Loucy (cell line): ENCODE results near the gene CNTNAP2.

Source experiments
- H2AFZ ChIP-seq: fragments of 200-600 bp; sonication (generic); 2 replicates; pipeline ENCODE4 v1.6.0; 2016; ENCODE audit warnings: antibody characterized with exemption, mild to moderate bottlenecking, low read length, moderate library complexity
- H3F3A ChIP-seq: fragments of 200-600 bp; 2 replicates; pipeline ENCODE4 v1.6.0; 2016; ENCODE audit warnings: antibody characterized with exemption, low read depth, mild to moderate bottlenecking
- H3K27me3 ChIP-seq: fragments of 200-600 bp; sonication (generic); 2 replicates; pipeline ENCODE4 v1.6.1; 2014; ENCODE audit warnings: low read length, mild to moderate bottlenecking; ENCODE audit not compliant: insufficient read depth, poor library complexity, severe bottlenecking
- H3K36me3 ChIP-seq: fragments of 200-600 bp; sonication (generic); 2 replicates; pipeline ENCODE4 v1.6.1; 2016; ENCODE audit warnings: low read length; ENCODE audit not compliant: insufficient read depth
- H3K4me1 ChIP-seq: fragments of 200-600 bp; sonication (generic); 2 replicates; pipeline ENCODE4 v1.5.1; 2014; ENCODE audit warnings: low read length, mild to moderate bottlenecking; ENCODE audit not compliant: insufficient read depth, poor library complexity, severe bottlenecking
- H3K4me2 ChIP-seq: fragments of 200-600 bp; sonication (generic); 2 replicates; pipeline ENCODE4 v1.6.0; 2014; ENCODE audit warnings: antibody characterized with exemption, low read length, low read depth, mild to moderate bottlenecking; ENCODE audit not compliant: poor library complexity, severe bottlenecking
- H3K4me3 ChIP-seq: fragments of 200-600 bp; sonication (generic); 2 replicates; pipeline ENCODE4 v1.5.1; 2014; ENCODE audit warnings: low read length, mild to moderate bottlenecking, mixed read lengths; ENCODE audit not compliant: poor library complexity, severe bottlenecking
- H3K79me2 ChIP-seq: fragments of 200-600 bp; sonication (generic); 2 replicates; pipeline ENCODE4 v1.6.1; 2014; ENCODE audit warnings: low read length; ENCODE audit not compliant: insufficient read depth
- H3K9ac ChIP-seq: fragments of 200-600 bp; sonication (generic); 2 replicates; pipeline ENCODE4 v1.6.0; 2014; ENCODE audit warnings: mild to moderate bottlenecking, low read depth, low read length, moderate library complexity; ENCODE audit not compliant: poor library complexity, severe bottlenecking
- H3K9me2 ChIP-seq: fragments of 200-600 bp; sonication (generic); replicated peaks from 2 replicates; pipeline ENCODE4 v1.6.1; 2016; ENCODE audit warnings: low read depth, low read length, mixed read lengths
- H3K9me3 ChIP-seq: fragments of 200-600 bp; sonication (generic); 2 replicates; pipeline ENCODE4 v1.6.1; 2014; ENCODE audit warnings: mild to moderate bottlenecking, antibody characterized with exemption, low read length, low read depth; ENCODE audit not compliant: insufficient read depth
- H4K20me1 ChIP-seq: fragments of 200-600 bp; sonication (generic); 2 replicates; pipeline ENCODE4 v1.6.0; 2014; ENCODE audit warnings: antibody characterized with exemption, low read length, mild to moderate bottlenecking; ENCODE audit not compliant: insufficient read depth, poor library complexity, severe bottlenecking
- CTCF ChIP-seq: fragments of 200-600 bp; sonication (generic); conservative IDR thresholded peaks from 2 replicates; pipeline ENCODE4 v1.5.1; 2014; ENCODE audit warnings: mild to moderate bottlenecking, antibody characterized with exemption, low read length
- EZH2phosphoT487 ChIP-seq: fragments of 200-600 bp; IDR thresholded peaks from 2 replicates; pipeline ENCODE4 v1.6.1; 2018; ENCODE audit warnings: antibody characterized with exemption, mild to moderate bottlenecking, moderate library complexity, borderline replicate concordance

Gene CNTNAP2

GRCh38 chr7:147670759-147671158 is 1554.2 kb downstream of the CNTNAP2 start:
- Histone ChIP-seq H3K9me2 (no peaks in the 10 kb centered on the region), H2AFZ (no peak overlapping the region), H3K9ac (no peak overlapping the region), H3K4me1 (no peaks in the 10 kb centered on the region), H3K9me3 (peaks cover 5% of the 10 kb centered on the region; the same call in 1 of the 2 replicates), H3K79me2 (no peaks in the 10 kb centered on the region), H3K27me3 (no peaks in the 10 kb centered on the region), H3F3A (no peaks in the 10 kb centered on the region), H4K20me1 (no peaks in the 10 kb centered on the region), H3K4me2 (no peak overlapping the region), H3K36me3 (no peaks in the 10 kb centered on the region), H3K4me3 (no peak overlapping the region)
- TF ChIP-seq EZH2phosphoT487 (no peak), CTCF (no peak)

GRCh38 chr7:147674705-147675104 is 1558.1 kb downstream of the CNTNAP2 start:
- Histone ChIP-seq H3F3A (no peaks in the 10 kb centered on the region), H3K9me3 (no peaks in the 10 kb centered on the region), H3K9me2 (no peaks in the 10 kb centered on the region), H3K4me2 (no peak overlapping the region), H4K20me1 (no peaks in the 10 kb centered on the region), H3K27me3 (no peaks in the 10 kb centered on the region), H3K36me3 (no peaks in the 10 kb centered on the region), H2AFZ (no peak overlapping the region), H3K9ac (no peak overlapping the region), H3K4me1 (no peaks in the 10 kb centered on the region), H3K79me2 (no peaks in the 10 kb centered on the region), H3K4me3 (no peak overlapping the region)
- TF ChIP-seq CTCF, result no peak
- TF ChIP-seq EZH2phosphoT487, result no peak

GRCh38 chr7:147678943-147679342 is 1562.3 kb downstream of the CNTNAP2 start:
- Histone ChIP-seq H3K79me2 (no peaks in the 10 kb centered on the region), H4K20me1 (no peaks in the 10 kb centered on the region), H3K4me1 (no peaks in the 10 kb centered on the region), H3K36me3 (no peaks in the 10 kb centered on the region), H3K9me3 (no peaks in the 10 kb centered on the region), H3K9ac (no peak overlapping the region), H3K4me3 (no peak overlapping the region), H2AFZ (no peak overlapping the region), H3F3A (no peaks in the 10 kb centered on the region), H3K9me2 (no peaks in the 10 kb centered on the region), H3K27me3 (no peaks in the 10 kb centered on the region), H3K4me2 (no peak overlapping the region)
- TF ChIP-seq CTCF (no peak), EZH2phosphoT487 (no peak)
